Measurements from ENCODE around the gene GSTM4. TPM values are rescaled to one million over a fixed set of nuclear protein-coding genes. Genes with fewer than 3 reads are reported as not detected.
"Not testable (repeated sequence)": the region's sequence is repeated elsewhere in the genome, so short reads cannot be mapped to it uniquely, and the experiment has no call there.

The GSTM4 gene
- total RNA-seq, 1 donor = 13.8 TPM

DNA sequence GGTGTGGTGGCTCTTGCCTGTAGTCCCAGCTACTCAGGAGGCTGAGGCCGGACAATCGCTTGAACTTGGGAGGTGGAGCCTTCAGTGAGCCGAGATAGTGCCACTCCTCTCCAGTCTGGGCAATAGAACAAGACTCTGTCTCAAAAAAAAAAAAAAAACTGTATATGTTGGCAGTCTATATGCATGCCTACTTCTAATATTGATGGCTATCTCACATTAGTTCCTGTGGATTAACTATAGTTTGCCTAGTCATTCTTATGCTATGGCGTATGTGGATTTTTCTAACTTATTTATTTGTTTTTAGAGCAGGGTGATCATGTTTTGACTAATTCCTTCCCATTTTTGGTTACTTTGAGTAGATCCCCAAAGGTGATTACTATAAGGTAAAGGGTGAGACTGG is 41.2 kb downstream of the GSTM4 start:
- no peaks in the 10 kb centered on the region for H3K79me2 ChIP-seq (ENCODE audit: insufficient read depth, low read length)
- H3K4me2 ChIP-seq (ENCODE audit: insufficient read depth, low read length) = no peak overlapping the region
- H3K9me3 ChIP-seq (ENCODE audit: low read depth, low read length) = no peaks in the 10 kb centered on the region
- no peak overlapping the region for H3K4me3 ChIP-seq (ENCODE audit: insufficient read depth, low read length)
- no peaks in the 10 kb centered on the region for H3K36me3 ChIP-seq (ENCODE audit: insufficient read depth, low read length)
- H2AFZ ChIP-seq (ENCODE audit: low read length) = no peak overlapping the region
- H3K4me1 ChIP-seq (ENCODE audit: insufficient read depth, low read length) = no peaks in the 10 kb centered on the region
- TF ChIP-seq, protein P1, sequence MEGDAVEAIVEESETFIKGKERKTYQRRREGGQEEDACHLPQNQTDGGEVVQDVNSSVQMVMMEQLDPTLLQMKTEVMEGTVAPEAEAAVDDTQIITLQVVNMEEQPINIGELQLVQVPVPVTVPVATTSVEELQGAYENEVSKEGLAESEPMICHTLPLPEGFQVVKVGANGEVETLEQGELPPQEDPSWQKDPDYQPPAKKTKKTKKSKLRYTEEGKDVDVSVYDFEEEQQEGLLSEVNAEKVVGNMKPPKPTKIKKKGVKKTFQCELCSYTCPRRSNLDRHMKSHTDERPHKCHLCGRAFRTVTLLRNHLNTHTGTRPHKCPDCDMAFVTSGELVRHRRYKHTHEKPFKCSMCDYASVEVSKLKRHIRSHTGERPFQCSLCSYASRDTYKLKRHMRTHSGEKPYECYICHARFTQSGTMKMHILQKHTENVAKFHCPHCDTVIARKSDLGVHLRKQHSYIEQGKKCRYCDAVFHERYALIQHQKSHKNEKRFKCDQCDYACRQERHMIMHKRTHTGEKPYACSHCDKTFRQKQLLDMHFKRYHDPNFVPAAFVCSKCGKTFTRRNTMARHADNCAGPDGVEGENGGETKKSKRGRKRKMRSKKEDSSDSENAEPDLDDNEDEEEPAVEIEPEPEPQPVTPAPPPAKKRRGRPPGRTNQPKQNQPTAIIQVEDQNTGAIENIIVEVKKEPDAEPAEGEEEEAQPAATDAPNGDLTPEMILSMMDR (IDR thresholded peaks at IDR 0.05; ENCODE audit: extremely low read depth, low read depth, low read length) = no peak
- no peak overlapping the region for H3K27ac ChIP-seq (ENCODE audit: low read depth, low read length)
- H3K27me3 ChIP-seq (ENCODE audit: insufficient read depth, low read length) = no peaks in the 10 kb centered on the region
- H4K20me1 ChIP-seq (ENCODE audit: insufficient read depth, low read length) = no peaks in the 10 kb centered on the region
- no peak for DNase-seq (ENCODE audit: insufficient read length, low spot score, missing footprints)

DNA sequence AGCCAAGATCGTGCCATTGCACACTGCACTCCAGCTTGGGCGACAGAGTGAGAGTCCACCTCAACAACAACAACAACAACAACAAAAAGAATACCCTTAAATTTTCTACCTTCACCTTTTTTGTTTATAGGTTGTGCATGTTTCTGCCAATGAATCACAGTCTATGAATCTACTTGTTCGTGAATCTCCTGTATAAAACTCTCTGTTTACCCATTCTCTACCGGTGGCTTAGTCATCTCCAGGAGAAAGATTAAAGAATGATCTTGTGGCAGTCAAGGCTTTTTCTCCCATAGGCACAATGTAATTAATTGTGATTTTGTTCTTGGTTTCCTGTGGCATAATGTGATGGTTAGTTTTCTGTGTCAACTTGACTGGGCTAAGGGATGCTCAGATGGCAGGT is 42.0 kb downstream of the GSTM4 start:
- not testable (repeated sequence) for H3K36me3 ChIP-seq (ENCODE audit: insufficient read depth, low read length); H3K4me1 ChIP-seq (ENCODE audit: insufficient read depth, low read length); DNase-seq (ENCODE audit: insufficient read length, low spot score, missing footprints); H3K4me3 ChIP-seq (ENCODE audit: insufficient read depth, low read length); H3K79me2 ChIP-seq (ENCODE audit: insufficient read depth, low read length); H3K27ac ChIP-seq (ENCODE audit: low read depth, low read length); H3K27me3 ChIP-seq (ENCODE audit: insufficient read depth, low read length); H3K4me2 ChIP-seq (ENCODE audit: insufficient read depth, low read length); H2AFZ ChIP-seq (ENCODE audit: low read length); H3K9me3 ChIP-seq (ENCODE audit: low read depth, low read length); H4K20me1 ChIP-seq (ENCODE audit: insufficient read depth, low read length)

GRCh38 chr1:109702940-109703339 is 47.0 kb downstream of the GSTM4 start:
- H4K20me1 ChIP-seq (ENCODE audit: insufficient read depth, low read length); H3K79me2 ChIP-seq (ENCODE audit: insufficient read depth, low read length); H3K4me1 ChIP-seq (ENCODE audit: insufficient read depth, low read length); DNase-seq (ENCODE audit: insufficient read length, low spot score, missing footprints); H3K4me3 ChIP-seq (ENCODE audit: insufficient read depth, low read length); H2AFZ ChIP-seq (ENCODE audit: low read length); H3K36me3 ChIP-seq (ENCODE audit: insufficient read depth, low read length); H3K9me3 ChIP-seq (ENCODE audit: low read depth, low read length); H3K4me2 ChIP-seq (ENCODE audit: insufficient read depth, low read length); H3K27me3 ChIP-seq (ENCODE audit: insufficient read depth, low read length); H3K27ac ChIP-seq (ENCODE audit: low read depth, low read length): not testable (repeated sequence)

- TF ChIP-seq, protein P1 (IDR thresholded peaks at IDR 0.05; ENCODE audit: extremely low read depth, low read depth, low read length) = no peak
- H2AFZ ChIP-seq (ENCODE audit: low read length) = no peak overlapping the region
- no peak for DNase-seq (ENCODE audit: insufficient read length, low spot score, missing footprints)
Measured at GRCh38 chr1:109704173-109704572, 48.3 kb downstream of the GSTM4 start.

GRCh38 chr1:109705411-109705810 is 49.5 kb downstream of the GSTM4 start:
- no peaks in the 10 kb centered on the region for H3K4me1 ChIP-seq (ENCODE audit: insufficient read depth, low read length)
- no peak overlapping the region for H2AFZ ChIP-seq (ENCODE audit: low read length)
- H3K4me3 ChIP-seq (ENCODE audit: insufficient read depth, low read length) = no peak overlapping the region
- no peak for DNase-seq (ENCODE audit: insufficient read length, low spot score, missing footprints)
- TF ChIP-seq, protein P1 (IDR thresholded peaks at IDR 0.05; ENCODE audit: extremely low read depth, low read depth, low read length) = no peak
- no peak overlapping the region for H3K27ac ChIP-seq (ENCODE audit: low read depth, low read length)
- H3K79me2 ChIP-seq (ENCODE audit: insufficient read depth, low read length) = no peaks in the 10 kb centered on the region
- no peaks in the 10 kb centered on the region for H3K27me3 ChIP-seq (ENCODE audit: insufficient read depth, low read length)
- no peak overlapping the region for H3K4me2 ChIP-seq (ENCODE audit: insufficient read depth, low read length)
- H4K20me1 ChIP-seq (ENCODE audit: insufficient read depth, low read length) = no peaks in the 10 kb centered on the region
- H3K9me3 ChIP-seq (ENCODE audit: low read depth, low read length) = no peaks in the 10 kb centered on the region
- no peaks in the 10 kb centered on the region for H3K36me3 ChIP-seq (ENCODE audit: insufficient read depth, low read length)

More at GRCh38 chr1:109704173-109704572, 48.3 kb downstream of the GSTM4 start:
- H3K36me3 ChIP-seq (ENCODE audit: insufficient read depth, low read length) = no peaks in the 10 kb centered on the region
- H3K9me3 ChIP-seq (ENCODE audit: low read depth, low read length) = no peaks in the 10 kb centered on the region
- H4K20me1 ChIP-seq (ENCODE audit: insufficient read depth, low read length) = no peaks in the 10 kb centered on the region
- no peaks in the 10 kb centered on the region for H3K79me2 ChIP-seq (ENCODE audit: insufficient read depth, low read length)
- no peak overlapping the region for H3K27ac ChIP-seq (ENCODE audit: low read depth, low read length)
- no peak overlapping the region for H3K4me3 ChIP-seq (ENCODE audit: insufficient read depth, low read length)
- H3K4me1 ChIP-seq (ENCODE audit: insufficient read depth, low read length) = no peaks in the 10 kb centered on the region
- H3K27me3 ChIP-seq (ENCODE audit: insufficient read depth, low read length) = no peaks in the 10 kb centered on the region
- no peak overlapping the region for H3K4me2 ChIP-seq (ENCODE audit: insufficient read depth, low read length)

GRCh38 chr1:109708949-109709348 is 53.0 kb downstream of the GSTM4 start:
- not testable (repeated sequence) for H4K20me1 ChIP-seq (ENCODE audit: insufficient read depth, low read length); H3K4me1 ChIP-seq (ENCODE audit: insufficient read depth, low read length); DNase-seq (ENCODE audit: insufficient read length, low spot score, missing footprints); H3K79me2 ChIP-seq (ENCODE audit: insufficient read depth, low read length); H3K9me3 ChIP-seq (ENCODE audit: low read depth, low read length); H3K27ac ChIP-seq (ENCODE audit: low read depth, low read length); H3K27me3 ChIP-seq (ENCODE audit: insufficient read depth, low read length); H3K4me2 ChIP-seq (ENCODE audit: insufficient read depth, low read length); H2AFZ ChIP-seq (ENCODE audit: low read length); H3K36me3 ChIP-seq (ENCODE audit: insufficient read depth, low read length); H3K4me3 ChIP-seq (ENCODE audit: insufficient read depth, low read length)

DNA sequence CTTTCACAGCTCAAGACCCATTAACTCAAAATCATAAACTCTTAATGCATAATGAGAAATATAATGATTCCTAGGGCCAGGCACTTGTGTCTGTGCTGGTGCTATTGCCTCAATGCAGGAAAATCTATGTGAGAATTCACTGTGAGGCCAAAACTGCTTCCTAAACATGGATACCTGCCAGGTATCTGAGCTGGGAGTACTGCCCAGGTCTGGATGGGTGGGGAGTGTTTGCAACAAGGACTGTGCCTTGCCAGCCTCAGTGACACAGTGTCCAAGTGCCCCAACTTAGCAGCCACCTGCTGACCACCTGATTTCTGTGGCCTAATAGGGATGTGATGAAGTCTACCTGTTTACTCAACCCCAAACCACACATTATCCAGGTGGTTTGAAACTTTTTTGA is 53.9 kb downstream of the GSTM4 start:
- H2AFZ ChIP-seq (ENCODE audit: low read length); H3K4me2 ChIP-seq (ENCODE audit: insufficient read depth, low read length); DNase-seq (ENCODE audit: insufficient read length, low spot score, missing footprints); H3K4me3 ChIP-seq (ENCODE audit: insufficient read depth, low read length); H3K9me3 ChIP-seq (ENCODE audit: low read depth, low read length); H3K79me2 ChIP-seq (ENCODE audit: insufficient read depth, low read length); H3K36me3 ChIP-seq (ENCODE audit: insufficient read depth, low read length); H3K27ac ChIP-seq (ENCODE audit: low read depth, low read length); H3K27me3 ChIP-seq (ENCODE audit: insufficient read depth, low read length); H4K20me1 ChIP-seq (ENCODE audit: insufficient read depth, low read length); H3K4me1 ChIP-seq (ENCODE audit: insufficient read depth, low read length): not testable (repeated sequence)
